ENCODE measurements around the gene SPDYE2.
"Not testable (repeated sequence)": the region's sequence is repeated elsewhere in the genome, so short reads cannot be mapped to it uniquely, and the experiment has no call there.

The SPDYE2 gene

DNA sequence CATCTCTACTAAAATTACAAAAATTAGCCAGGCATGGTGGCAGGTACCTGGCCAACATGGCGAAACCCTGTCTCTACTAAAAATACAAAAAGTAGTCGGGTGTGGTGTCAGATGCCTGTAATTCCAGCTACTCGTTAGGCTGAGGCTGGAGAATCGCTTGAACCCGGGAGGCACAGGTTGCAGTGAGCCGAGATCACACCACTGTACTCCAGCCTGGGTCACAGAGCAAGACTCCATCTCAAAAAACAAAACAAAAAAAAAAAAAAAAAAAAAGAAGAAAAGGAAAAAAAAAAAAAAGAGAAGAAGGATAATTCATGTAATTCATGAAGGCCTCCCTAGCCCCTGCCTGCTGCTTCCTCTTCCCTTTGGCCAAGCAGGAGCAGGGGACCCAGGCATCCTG lies 10.4 kb upstream of the SPDYE2 start:
- DNase-seq: not testable (repeated sequence)

DNA sequence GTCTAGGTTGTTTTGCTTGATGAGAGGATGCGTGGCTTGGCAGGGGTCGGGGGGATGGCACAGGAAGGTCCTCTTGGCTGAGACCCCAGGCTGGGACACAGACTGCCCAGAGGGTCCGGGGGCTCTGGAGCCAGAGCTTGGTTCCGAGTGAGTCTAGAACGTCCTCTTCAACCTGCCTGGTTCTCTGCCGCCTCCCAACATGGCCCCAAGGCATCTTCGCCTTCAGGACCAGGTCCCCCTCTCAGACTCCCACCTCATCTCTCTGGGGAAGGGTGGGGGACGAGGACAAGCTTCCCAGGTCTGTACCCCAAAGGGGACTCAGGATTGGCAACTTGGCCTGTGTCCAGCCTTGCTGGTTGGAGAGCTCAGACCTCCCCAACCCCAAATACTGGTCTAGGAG lies 8.9 kb upstream of the SPDYE2 start:
- not testable (repeated sequence) for DNase-seq

DNA sequence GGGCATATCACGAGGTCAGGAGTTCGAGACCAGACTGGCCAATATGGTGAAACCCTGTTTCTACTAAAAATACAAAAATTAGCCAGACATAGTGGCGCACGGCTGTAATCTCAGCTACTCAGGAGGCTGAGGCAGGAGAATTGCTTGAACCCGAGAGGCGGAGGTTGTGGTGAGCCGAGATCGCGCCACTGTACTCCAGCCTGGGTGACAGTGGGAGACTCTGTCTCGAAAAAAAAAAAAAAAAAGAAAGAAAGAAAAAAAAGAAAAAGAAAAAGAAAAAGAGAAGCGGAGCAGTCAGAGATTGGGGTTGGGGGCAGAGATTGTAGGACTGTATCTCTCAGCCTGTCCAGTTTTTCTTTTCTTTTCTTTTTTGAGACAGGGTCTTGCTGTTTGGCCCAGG lies 8.3 kb upstream of the SPDYE2 start:
- not testable (repeated sequence) for DNase-seq

DNA sequence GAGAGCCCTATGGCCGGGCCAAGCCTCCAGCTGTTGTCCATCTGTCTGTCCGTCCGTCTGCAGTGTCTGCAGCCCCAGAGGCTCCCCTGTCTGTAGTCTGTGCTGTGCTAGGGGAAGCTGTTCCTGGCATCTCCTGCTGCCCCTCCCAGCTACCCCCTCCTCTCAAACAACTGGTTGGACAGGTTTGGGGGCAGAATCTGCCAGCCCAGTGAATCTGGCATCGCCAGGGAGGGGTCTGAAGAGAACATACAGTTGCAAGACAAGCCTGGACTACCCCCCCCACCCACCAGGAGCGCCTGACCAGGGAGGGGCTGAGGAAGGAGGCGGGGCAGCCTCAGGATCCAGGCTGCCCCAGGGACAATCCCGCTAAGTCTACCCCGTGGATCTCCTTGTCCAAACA lies 7.4 kb upstream of the SPDYE2 start, which contains the start of gene UPK3BL2:
UPK3BL2 (minus strand) TSS at position 101 of the 400 bp plus-strand sequence; CDS start at position 41, 60 bp downstream.
- DNase-seq: not testable (repeated sequence)

DNA sequence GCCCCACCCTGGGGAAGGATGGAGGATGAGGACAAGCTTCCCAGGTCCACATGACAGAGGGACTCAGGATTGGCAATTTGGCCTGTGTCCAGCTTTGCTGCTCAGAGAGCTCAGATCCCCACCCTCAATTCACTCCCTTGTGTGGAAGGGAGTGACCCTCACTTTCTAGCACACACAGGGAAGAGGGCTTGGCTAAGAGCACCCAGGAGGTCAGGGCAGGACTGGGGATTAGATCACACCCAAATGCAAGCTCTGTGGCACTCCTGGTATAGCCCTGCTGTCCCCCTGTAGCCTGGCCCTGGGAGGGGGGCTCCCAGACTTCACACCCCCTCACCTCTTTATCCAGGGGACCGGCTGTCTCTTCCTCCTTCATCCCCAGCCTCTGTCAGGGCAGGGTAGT lies 6.7 kb upstream of the SPDYE2 start:
- DNase-seq: not testable (repeated sequence)

DNA sequence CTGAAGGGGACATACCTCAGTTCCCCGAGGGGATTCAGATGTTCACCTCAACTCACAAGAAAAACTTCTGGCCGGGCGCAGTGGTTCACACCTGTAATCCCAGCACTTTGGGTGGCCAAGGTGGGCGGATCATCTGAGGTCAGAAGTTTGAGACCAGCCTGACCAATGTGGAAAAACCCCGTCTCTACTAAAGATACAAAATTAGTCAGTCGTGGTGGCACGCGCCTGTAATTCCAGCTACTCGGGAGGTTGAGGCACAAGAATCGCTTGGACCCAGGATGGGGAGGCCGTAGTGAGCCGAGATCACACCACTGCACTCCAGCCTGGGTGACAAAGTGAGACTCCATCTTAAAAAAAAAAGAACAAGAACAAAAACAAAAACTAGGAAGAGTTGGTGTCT lies 5.7 kb upstream of the SPDYE2 start:
- DNase-seq: not testable (repeated sequence)

DNA sequence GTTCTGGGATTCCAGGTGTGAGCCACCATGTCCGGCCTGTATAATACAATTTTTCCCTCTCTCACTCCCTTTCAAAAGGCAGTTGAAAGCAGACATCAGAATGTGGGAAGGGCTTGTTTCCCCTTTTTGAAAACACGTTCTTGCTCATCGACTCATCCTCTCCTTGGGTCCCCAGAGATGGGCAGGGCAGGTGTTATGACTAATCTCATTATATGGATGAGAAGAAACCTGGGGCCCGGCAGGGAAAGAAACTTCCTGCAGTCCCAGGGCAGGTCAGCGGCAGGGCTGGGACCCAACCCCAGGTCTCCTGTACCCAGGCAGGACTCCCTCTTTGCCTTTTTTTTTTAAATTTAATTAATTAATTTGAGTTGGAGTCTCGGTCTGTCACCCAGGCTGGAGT lies 4.7 kb upstream of the SPDYE2 start:
- DNase-seq: not testable (repeated sequence)

DNA sequence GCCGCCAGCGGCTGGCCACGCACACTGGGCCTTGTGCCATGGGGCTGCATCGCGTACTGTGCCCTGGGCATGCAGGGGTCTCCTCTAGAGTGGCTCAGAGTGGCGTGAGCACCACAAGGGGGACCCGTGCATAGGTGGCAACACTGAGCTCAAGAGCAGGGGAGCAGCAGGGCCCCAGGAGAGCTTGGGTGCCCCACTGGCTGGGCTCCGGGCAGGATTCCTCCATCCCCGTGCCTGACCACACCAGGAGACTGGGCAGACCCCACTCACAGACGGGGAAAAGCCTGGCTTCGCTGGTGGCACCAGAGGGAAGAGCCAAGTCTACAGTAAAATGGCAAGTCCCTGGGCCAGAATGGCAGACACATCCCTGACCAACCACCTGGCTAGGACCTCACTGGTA lies 17.6 kb downstream of the SPDYE2 start:
- not testable (repeated sequence) for DNase-seq

DNA sequence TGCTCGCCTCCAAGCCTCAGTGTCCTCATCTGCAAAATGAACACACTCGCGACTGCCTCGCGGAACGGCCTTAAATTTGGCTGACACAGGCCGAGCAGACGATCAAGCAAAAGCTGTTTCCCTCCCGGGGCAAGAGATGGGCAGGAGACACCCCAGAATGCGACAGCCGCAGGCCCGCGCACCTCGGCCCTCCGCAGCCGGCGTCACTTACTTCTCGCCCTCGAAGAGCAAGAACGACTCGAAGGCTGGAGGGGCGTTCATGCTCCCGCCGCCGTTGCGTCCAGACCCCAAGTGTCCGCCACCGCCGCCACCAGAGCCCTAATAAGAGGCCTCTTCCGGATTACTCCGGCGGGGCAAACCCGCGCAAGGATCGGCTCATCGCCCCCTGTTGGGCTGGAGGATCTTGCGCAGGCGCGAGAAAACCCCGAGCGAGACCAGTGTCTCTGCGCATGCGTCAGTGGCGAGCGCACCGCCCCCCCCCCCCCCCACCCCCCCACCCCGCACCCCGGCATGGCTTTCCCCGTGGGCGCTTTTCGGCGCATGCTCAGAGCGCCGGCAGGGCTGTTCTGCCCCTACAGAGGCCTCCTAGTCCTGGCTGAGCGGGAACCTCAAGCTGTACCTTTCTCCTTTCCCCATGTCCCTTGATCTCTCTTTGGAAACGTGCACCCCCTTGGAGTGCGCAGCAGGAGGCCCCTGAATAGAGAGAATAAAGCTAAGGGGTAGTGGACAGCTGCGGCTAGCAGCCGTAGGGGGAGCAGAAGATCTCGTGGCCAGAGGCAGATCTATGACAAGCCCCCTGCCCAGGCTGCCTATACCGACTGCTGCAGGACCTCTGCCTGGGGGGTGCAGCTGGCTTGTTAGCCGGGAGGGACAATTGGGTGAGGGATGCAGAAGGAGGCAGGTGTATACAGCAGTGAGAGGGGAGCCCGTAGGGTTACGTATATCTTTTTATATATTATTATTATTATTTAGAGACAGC lies 21.5 kb downstream of the SPDYE2 start, which contains the start of gene POLR2J3:
POLR2J3 (minus strand) TSS at position 323 of the 979 bp plus-strand sequence; CDS start at position 261, 62 bp downstream.
- DNase-seq: not testable (repeated sequence)

DNA sequence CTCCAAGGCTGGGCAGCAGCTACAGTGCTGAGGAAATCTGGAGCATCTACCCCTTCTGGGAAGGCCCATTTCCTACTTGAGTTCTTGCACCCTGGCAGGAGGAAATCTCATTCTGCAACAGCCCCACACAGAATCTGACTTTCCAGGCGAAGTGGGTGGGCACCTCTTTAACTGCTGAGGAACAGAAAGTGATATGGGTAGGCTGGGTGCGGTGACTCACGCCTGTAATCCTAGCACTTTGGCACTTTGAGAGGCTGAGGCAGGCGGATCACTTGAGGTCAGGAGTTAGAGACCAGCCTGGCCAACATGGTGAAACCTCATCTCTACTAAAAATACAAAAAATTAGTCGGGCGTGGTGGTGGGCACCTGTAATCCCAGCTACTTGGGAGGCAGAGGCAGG lies 23.6 kb downstream of the SPDYE2 start:
- DNase-seq: not testable (repeated sequence)

DNA sequence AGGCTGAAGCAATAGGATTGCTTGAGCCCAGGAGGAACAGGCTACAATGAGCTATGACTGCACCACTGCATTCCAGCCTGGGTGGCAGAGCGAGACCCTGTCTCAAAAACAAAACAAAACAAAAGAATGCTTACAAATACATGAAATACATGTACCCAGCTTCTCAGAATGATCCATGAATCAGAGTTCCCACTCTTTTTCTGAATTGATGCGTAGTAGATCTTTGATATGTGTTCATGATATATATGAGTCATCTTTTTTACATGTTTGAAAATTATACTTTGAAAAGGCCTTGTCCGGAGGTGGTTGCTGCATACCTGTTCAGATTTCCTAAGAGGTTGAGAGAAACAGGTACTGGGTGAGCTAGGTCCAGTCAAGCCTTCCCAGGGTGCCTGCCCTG lies 25.3 kb downstream of the SPDYE2 start:
- DNase-seq: not testable (repeated sequence)

DNA sequence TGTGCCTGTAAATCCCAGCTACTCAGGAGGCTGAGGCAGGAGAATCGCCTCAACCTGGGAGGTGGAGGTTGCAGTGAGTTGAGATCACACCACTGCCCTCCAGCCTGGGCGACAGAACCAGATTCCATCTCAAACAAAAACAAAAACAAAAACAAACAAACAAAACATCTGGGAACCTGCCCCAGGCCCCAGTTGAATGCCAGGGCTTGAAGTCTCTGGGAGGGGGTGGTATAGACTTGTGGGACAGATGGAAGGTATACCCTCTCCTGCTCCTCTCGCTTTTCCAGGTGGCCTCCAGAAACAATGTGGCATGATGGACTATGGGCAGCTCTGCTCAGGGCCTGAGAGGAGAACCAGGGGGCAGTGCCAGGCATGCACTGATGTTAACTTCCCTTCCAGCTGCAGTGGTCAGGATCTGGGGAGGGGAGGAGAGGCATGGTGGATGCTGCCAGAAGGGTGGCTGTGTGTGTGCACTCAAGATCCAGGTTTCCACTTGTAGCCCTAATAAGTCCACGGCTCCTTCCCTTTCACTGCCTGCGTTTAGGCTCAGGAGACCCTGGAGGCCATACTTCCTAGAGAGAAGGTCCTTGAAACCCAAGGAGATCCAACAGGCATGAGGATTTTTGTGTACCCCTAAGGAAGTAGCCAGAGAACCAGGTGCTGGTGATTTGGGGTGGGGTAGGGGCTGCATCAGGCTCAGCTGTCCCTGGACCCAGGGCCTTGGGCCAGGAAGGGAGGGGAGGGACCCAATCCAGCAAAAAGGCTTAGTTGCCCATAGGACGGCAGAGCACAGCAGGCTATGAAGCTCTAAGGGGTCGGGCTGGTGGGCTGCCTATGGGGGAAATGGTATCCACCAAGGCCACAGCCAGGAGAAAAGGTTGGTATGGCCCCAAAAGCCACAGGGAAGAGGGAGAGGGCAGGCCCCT lies 26.6 kb downstream of the SPDYE2 start:
- DNase-seq: not testable (repeated sequence)

DNA sequence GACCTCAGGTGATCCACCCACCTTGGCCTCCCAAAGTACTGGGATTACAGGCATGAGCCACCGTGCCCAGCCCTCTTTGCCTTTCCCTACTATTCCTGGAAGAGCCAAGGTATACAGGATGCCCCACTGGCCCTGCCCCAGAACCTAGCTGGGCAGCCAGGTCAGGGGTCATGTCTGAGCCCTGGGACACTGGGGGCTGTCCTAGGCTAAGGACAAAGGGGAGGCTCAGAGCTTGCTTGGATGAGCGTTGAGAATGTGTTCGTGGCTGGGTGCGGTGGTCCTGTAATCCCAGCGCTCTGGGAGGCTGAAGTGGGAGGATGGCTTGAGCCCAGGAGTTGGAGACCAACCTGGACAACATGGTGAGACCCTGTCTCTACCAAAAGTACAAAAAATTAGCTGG lies 27.5 kb downstream of the SPDYE2 start:
- not testable (repeated sequence) for DNase-seq

DNA sequence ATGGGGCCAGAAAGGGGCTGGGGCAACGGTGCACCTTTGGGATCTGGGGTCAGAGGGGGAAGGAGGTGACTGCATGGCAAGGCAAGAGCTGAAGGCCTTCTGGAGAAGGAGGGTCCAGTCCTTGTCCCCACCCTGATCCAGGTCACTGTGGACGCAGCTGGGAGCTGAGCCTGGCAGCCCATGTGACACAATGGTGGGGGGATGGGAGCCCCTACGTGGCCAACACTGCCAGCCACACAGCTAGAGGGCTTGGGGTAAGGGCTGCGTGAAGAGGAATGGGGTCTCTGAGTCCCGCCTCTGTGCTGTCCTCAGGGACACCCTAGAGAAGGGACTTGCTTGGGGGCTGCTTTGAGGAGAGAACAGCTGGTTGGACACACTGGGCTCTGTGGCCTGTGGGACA lies 30.7 kb downstream of the SPDYE2 start:
- not testable (repeated sequence) for DNase-seq

DNA sequence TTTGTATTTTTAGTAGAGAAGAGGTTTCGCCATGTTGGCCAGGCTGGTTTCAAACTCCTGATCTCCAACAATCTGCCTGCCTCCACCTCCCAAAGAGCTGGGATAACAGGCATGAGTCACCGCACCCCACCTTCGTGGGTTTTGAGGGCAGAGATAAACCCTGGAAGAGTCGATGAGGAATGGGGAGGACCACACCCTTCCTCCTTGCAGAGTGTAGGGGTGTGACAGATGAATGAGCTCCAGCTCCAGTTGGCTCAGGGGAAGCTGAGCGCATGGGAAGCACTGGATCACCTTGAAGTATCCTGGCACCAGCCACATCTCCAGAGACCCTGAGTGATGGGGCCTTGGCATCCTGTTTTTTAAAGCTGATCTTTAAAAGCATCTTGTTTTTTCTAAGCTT lies 32.5 kb downstream of the SPDYE2 start:
- not testable (repeated sequence) for DNase-seq

DNA sequence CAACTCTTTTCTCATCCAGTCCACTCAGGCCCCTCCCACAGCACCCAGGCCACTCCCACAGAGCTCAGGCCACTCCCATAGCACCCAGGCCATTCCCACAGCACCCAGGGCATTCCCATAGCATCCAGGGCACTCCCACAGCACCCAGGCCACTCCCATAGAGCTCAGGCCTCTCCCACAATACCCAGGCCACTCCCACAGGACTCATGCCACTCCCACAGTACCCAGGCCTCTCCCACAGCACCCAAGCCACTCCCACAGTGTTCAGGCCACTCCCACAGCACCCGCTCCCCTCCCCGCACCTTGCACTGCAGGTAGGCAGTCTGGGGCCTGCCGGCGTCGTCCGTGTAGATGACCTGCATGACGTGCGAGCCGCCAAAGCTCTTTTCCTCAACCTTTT lies 38.8 kb downstream of the SPDYE2 start:
- DNase-seq: not testable (repeated sequence)

DNA sequence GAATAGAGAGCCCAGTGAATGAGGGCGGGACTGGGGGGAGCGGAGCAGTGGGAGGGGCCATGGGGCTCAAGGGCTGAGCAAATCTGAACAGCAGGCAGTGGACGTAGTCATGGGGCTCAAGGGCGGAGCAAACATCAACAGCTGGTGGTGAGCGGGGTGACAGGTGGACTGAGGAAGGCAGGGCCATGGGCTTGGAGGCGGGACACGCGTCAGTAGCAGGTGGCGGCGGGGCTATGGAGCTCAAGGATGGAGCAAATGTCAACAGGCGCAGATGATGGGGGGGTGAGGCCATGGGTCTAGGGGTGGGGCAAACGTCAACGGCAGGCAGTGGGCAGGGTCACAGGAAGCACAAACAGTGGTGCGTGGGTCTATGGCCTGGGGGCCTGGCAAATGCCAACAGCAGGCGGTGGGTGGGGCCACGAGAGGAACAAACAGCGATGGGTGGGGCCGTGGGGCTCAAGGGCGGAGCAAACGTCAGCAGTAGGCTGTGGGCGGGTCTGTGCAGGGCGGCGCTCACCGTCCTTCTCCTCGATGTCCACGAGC lies 41.5 kb downstream of the SPDYE2 start:
- DNase-seq: not testable (repeated sequence)

DNA sequence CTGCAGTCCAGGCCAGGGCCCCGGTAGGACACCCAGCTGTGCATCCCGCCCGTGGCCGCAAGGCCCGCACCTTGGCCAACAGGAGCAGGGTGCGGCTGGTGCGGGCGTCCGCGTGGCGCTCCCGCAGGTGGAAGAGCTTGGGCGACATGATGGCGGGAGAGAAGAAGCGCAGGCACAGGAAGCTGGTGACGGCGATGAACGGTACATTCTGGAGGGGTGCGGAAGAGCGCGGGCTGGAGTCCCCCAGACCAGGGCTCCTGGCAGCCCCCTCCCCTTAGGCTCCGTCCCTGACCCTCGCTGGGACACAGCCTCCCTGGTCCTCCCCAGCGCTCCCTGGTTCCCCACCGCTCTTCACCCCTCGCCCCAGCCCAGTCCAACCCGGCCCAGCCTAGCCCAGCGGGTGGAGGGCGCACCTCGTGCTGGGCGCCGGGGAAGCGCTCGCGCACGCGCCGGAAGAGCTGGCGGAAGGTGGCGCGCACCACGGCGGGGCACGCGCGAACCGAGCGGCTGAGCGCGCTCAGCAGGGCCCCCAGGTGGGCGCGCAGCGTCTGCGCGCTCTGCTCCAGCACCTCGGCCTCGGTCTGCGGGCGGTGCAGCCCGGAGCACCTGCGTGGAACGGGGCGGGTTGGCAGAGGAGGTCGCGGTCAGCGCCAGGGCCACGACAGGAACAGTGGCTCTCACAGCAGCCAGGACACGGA lies 42.8 kb downstream of the SPDYE2 start:
- DNase-seq: not testable (repeated sequence)

DNA sequence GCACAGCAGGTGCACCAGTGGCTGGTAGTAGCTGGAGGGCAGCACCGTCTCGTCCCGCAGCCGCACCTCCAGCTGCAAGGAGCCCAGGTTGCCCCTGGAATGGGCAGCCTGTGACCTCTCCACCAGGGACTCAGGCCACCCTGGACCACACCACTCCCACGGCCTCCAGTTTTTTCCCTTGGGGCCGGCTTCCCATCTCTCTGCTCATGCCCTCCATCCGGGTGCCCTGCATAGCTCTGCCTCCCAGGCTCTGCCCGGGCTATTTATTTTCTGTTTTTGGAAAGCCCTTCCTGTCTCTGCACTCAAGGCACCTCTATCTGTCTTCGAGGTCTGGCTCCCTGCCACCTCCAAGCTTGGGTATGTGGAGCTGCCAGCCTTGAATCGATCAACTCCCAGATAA lies 45.0 kb downstream of the SPDYE2 start:
- not testable (repeated sequence) for DNase-seq

DNA sequence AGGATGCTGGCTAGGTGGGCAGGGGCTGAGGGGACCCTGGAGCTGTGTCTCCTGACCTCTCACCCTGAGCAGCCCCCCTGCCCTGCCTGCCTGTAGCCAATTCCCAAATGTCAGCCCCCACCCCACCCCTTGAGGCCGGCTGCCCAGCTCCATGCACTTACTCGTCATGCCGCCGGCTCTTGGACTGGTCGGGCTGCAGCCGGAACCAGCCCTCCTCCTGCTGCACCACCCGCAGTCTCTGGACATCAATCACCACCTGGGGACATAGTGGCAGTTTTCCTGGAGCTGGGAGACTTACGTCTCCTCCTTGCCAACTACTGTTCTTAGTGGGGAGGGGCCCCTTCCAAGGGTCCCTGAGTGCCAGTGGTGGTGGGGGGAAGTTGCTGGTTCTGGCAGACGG lies 48.7 kb downstream of the SPDYE2 start:
- DNase-seq: not testable (repeated sequence)

DNA sequence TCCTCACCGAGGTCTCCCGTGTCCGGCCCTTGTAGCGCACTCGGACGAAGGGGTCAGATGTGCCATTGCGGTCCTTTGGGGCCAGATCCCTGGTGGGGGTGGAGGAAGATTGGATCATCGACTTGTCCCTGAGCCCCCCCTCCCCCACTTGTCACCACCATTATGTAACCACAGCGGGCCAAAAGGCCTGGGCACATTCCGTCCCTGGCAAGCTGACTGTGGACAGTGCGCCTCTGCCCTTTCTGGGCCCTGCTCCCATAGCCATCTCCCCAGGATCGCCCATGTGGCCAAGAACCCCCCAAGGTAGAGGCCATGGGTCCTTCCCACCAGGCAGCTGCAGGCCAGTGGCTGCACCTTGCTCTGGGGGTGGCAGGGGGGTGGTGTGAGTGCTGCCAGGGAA lies 51.3 kb downstream of the SPDYE2 start:
- DNase-seq: not testable (repeated sequence)

Measured in MV-4-11 (cell line).